HG02840 (cell line): ENCODE data around the gene GMPR.
"Not testable (repeated sequence)": the region's sequence is repeated elsewhere in the genome, so short reads cannot be mapped to it uniquely, and the experiment has no call there.

Source experiments
- ATAC-seq: cut with Tn5 transposase; IDR thresholded peaks from one replicate; pipeline ENCODE4 v1.9.1; 2021; ENCODE audit warnings: mild to moderate bottlenecking, moderate library complexity, moderate number of reproducible peaks; ENCODE audit not compliant: unreplicated experiment, low FRiP score

GMPR gene

DNA sequence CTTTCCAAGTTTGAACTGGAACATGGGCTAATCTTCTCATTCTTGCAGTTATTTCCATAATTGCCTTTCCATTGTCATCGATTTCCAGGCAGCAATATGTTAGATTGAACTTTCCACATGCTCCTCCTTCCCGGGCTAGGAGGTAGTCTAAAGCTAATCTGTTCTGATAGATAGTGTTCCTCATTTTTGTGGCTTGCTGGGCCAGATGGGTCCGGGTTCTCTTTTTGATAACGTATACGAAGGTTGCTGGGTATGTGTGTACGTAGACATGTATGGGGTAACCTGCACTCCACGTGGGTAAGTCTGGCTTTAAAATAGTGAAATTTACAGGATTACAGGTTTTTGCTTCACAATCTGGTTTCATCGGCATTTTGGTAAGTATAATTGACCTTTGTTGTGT, 14.0 kb upstream of the GMPR start:
- ATAC-seq = no peak

DNA sequence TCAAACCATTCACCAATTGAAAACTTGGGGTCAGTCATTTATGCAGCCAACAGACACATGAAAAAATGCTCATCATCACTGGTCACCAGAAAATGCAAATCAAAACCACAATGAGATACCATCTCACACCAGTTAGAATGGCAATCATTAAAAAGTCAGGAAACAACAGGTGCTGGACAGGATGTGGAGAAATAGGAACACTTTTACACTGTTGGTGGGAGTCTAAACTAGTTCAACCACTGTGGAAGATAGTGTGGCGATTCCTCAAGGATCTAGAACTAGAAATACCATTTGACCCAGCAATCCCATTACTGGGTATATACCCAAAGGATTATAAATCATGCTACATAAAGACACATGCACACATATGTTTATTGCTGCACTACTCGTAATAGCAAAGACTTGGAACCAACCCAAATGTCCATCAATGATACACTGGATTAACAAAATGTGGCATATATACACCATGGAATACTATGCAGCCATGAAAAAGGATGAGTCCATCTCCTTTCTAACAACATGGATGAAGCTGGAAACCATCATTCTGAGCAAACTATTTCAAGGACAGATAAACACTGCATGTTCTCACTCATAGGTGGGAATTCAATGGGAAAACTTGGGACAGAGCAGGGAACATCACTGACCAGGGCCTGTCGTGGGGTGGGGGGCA, 13.2 kb upstream of the GMPR start:
- not testable (repeated sequence) for ATAC-seq

DNA sequence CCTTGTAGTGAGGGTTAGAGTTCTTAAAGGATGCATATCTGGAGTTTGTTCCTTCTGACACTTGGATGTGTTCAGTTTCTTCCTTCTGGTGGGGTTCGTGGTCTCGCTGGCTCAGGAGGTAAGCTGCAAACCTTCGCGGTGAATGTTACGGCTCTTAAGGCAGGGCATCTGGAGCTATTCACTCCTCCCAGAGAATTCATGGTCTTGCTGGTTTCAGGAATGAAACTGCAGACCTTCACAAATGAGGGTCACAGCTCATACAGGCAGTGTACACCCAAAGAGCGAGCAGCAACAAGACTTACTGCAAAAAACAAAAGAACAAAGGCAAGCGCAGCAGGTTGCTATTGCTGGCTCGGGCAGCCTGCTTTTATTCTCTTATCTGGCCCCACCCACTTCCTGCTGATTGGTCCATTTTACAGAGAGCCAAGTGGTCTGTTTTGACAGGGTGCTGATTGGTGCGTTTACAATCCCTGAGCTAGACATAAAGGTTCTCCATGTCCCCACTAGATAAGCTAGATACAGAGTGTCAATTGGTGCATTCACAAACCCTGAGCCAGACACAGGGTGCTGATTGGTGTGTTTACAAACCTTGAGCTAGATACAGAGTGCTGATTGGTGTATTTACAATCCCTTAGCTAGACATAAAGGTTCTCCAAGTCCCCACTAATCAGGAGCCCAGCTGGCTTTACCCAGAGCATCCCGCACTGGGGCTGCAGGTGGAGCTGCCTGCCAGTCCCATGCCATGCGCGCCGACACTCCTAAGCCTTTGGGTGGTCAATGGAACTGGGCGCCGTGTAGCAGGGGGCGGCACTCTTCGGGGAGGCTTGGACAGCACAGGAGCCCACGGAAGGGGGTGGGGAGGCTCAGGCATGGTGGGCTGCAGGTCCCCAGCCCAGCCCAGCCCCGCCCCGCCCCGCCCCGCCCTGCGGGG, 12.0 kb upstream of the GMPR start:
- ATAC-seq = not testable (repeated sequence)

DNA sequence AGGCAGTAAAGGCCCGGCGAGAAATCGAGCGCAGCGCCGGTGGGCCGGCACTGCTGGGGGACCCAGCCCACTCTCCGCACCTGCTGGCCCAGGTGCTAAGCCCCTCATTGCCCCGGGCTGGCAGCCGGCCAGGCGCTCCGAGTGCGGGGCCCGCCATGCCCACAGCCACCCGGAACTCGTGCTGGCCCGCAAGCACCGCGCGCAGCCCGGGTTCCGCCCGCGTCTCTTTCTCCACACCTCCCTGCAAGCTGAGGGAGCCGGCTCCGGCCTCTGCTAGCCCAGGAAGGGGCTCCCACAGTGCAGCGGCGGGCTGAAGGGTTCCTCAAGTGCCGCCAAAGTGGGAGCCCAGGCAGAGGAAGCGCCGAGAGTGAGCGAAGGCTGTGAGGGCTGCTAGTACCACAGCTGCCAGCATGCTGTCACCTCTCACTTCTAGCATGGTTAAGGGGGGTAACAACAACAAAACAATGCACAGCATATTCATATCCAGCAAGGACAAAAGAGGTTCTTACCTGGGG, 11.3 kb upstream of the GMPR start:
- no peak for ATAC-seq

DNA sequence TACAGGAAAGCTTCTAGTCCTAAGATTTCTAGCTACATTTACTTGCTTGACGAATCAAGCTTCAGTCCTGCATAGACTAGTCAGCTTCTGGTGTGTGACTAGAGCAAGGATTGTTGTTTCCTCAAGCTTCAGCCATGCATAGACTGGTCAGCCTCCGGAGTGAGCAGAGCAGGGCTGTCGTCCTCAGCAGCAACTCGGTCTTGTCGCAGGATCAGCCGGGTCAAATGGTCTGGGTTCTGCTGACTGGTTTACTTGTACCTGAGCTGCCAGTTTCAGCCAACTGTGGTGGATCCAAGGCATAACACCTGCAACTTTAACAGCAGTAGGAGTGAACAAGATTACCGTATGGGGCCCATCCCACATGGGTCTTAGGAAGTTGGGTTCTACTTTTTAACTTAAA, 10.8 kb upstream of the GMPR start:
- ATAC-seq = no peak

DNA sequence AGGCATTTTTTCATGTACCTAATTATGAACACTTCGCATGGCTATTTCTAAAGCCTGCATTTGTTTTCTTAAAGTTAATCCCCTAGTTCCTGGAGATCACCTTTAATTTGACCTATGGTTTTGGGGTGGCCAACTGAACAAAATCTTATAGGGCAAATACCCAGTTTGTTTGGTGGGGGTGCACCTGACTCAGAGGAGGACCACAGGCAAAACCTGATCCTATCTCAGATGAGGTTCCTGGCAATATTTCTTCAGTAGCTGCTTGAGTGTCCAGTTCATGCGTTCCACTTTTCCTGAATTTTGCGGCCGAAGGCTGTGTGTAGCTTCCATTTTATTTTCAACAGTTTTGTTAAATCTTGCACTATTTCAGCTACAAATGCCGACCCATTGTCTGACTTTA, 10.3 kb upstream of the GMPR start:
- no peak for ATAC-seq

DNA sequence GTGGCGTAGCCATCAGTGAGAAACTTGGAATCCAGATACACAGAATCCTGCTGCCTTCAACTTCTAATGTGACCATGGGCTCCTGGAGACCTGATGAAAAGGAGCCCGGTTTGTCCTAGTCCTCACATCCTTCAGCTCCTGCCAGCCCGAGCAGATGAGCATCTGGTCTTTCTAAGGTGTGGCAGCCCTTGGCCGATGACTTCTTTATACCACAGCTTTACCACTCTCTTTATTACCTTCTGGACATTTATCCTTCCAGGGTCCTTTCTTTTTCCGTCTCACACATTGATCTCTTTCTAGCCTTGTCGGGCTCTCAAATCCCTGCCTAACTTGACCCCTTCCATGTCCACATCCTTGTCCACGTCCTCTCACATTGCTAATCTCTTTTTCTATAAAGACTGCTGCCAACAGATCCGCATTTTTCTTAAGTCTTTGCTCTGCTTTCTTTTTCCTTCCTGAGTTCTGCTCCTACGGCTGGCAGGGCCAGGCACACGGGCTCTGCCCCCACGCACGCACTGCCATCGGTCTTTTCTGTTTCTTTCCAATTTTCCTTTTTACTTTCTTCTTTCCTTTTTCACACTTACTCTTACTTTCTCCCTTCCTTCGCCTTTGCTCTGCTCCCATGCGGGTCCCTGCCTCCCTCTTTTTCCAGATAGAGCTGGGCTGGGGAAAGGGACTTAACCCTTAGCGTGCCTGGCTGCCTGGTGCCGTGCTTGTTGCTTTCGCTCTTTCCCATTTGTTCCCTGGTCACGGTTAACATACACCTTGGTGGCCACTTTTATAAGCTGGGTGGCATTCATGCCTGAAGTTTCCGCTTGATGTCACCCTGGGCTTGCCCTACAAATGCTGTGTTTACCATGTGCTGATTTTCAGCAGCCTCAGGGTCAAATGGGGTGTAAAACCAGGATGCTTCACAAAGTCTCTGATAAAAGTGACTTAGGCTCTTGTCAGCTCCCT, 9.4 kb upstream of the GMPR start:
- no peak for ATAC-seq

DNA sequence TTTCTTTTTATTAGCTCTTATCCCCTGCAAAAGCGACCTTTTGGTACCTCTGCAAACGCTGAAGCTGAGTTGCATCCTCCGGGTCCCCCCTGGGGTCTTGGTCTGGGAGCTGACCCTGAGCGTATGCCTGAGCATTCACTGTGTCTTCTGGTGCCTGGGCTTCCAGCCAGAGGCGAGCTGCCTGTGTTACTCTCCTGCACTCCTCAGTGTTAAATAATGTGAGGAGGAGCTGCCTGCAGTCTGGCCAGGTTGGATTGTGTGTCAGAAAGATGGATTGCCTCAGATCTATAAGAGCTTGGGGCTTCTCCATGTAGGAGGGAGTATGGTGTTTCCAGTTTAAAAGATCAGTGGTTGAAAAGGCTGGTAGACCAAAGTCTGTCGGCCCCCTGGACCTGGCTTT, 8.7 kb upstream of the GMPR start:
- ATAC-seq = no peak

DNA sequence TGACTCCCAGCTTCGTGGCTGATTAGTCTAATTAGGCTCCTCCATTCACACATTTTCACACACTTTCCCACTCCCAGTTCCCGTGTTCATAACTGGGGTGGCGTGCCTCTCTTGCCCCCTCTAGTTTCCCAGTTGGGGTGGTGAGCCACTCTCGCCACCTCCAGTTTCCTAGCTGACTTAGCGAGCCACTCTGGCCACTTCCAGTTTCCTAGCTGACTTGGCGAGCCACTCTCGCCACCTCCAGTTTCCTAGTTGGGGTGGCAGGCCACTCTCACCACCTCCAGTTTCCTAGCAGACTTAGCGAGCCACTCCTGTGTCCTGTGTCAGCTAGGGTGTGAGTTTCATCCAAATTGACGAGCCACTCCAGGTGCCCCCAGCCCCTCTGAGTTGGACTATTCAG, 7.4 kb upstream of the GMPR start:
- ATAC-seq = no peak

DNA sequence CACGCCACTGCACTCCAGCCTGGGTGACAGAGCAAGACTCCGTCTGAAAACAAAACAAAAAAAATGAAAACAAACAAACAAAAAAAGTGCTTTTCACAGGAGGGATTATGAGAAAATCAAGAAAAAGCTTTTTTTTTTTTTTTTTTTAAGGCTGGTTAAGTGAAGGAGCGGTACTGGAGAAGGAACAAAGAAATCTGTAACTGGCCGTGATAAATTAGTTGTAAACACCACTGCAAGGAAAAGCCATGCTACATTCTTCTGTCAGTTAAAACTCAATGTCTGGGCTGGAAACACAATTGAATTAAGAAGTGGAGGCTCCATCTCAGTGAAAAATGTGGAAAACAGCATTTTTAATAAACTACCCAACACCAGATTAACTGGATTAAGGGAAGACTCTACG, 6.3 kb upstream of the GMPR start:
- no peak for ATAC-seq

DNA sequence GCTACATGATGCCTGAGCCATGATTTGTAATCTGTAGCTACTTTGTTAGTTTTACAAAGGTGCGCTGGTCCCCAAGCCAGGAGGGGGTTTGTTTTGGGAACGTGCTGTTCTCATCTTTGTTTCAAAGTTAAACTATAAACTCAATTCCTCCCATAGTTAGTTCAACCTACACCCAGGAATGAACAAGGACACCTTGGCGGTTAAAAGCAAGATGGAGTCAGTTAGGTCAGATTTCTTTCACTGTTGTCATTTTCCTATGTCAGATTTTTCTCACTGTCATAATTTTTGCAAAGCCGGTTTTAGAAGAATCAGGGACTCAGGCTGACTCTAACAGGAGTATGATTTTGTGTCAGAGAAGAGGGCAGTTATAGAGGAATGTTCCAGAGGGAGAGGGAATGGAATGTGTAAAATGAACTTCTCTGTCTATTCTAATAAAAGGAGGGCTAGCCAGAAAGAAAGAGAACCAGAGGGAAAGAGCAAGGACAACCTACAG, 2.3 kb upstream of the GMPR start:
- no peak for ATAC-seq

DNA sequence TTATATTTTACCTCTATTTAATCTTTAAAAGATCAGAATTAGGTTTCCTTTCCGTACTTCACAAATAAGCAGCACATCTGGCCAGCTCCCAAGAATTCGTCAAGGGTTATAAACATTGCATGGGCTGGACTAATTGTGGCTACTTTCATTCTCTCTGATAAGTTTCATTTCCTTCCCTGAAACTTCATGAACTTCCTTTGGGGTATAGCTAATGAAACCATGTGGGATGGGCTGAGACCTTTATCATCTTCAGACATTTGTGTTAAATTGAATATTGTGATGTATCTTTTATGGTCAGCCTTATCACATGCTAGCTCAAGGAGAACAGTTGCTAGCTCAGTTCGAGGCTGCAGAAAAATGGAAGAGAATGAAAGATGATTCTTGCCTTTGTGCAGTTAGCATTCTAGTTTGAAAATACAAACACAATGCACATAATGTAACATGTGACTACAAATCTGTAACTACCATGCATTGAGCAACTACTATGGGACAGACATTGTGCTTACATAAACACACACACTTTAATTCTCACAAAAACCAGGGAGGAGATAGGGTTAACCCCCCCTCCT, 1.7 kb upstream of the GMPR start:
- no peak for ATAC-seq

DNA sequence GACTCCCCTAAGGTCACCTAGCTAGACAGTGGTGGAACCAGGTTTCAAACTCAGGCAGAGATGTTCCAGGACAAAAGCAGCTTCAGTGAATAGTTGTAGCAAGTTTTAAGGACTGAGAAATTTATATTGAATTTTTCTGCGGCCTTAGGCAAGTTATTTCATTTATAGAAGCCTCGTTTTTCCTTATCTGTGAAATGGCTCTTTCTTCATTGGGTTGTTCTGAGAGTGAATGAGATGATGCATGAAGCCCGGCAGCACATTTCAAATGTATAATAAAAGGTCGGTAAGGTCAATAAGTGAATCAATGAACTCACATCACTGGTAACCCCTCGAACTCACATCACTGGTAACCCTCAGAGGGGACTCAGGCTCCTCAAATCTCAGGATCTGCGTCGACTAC, 1.1 kb upstream of the GMPR start:
- ATAC-seq = no peak

DNA sequence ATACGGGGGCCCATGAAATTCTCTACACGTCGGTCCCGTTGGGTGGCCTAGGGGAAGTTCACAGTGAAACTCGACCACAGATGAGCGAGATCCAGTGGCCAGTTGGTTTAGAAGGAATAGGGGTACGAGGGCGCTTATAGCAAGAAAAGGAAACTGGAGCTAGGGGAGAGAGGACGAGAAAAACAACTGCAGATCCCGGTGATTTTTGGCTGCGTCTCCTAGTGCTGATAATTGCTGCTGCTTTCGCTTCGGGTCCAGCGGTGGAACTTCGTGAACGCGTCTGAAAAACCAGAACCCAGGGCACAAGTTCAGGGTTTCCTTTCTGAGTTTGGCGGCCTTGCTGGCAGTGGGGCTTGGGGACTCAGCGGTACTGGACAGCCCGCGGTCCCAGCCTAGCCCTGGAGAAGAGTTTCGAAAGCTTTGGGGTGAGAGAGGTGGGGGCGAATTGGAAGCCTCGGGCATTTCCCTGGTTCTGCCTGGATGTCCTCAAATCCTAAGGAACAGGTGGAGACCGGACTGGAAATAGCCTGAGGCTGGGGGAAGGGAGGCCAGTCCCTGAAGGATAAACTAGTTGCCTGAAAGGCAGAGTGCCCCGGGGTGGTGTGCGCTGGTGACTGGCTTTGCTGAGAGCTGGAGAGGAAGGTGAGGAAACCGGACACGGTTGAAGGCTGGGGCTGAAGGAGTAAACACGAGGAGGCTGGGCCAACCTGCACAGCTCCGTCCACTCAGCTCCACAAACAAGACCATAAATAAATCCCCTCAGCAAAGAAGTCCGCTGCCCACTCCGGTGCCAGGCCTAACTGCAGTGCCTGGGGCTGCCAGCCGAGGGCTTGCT, 793 bp downstream of the GMPR start:
- ATAC-seq = peak; percentile 24

DNA sequence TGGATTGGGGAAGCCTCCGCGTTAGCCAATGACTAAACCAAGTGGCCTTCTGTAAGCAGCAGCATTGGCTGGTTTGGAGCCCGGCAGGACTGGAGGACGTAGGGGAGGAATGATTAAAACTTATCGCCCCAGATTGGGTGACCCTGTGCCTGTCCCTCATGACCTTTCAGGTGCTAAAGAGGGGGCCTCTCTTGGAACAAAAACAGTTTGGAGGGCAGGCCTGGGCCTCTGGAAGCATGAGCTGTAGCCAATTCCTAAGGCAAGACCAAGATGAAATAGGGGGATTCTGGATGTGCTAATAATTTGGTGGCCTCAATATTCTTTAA, 1.4 kb downstream of the GMPR start:
- no peak for ATAC-seq

DNA sequence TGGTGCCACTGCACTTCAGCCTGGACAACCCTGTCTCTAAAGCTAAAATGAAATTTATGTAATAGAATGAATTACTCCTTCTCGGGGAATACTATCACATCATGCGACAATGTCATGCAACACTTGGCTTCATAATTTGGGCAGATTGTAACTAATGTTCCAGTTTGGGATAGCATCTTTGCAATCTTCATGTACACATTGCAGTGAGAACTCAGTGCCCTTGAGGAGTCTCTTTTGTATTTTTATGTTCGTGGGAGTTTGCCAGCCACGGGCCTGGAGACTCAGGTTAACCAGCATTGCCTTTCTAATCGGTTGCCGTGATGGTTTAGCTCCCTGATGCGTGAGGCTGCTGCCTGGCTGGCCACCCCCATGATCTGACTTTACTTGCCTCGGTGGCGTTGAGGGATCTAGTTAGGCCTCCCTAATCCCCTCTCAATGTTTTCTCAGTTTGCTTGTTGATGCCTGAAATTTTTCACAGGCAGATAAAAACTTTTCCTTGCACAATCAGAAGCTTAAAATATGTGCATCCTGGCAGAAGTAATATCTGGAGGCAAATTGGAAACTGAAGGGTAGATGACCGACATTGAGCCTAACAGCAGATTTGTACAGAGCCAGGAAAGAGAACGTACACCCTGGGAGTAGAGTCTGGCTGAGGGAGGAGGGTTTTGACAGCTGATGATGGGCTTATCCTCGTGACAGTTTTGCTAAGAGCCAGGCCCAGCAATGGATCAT, 2.4 kb downstream of the GMPR start:
- no peak for ATAC-seq

DNA sequence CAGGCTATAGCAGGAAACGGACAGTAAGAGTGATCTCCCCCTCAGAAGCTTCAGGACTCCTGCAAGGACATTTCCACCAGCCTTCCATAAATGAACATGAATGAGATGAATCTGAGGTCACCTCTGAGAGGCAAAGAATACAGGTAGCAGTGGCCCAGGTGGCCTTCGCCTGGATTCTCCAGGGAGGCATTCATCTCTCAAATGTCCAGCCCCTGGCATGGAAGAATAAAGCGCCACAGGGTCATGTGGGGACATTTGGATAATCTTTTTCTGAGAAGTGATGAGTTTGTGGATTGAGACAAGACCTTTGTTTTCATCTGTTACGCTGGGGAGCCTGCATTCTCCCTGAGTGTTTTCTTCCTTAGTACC, 2.9 kb downstream of the GMPR start:
- no peak for ATAC-seq

DNA sequence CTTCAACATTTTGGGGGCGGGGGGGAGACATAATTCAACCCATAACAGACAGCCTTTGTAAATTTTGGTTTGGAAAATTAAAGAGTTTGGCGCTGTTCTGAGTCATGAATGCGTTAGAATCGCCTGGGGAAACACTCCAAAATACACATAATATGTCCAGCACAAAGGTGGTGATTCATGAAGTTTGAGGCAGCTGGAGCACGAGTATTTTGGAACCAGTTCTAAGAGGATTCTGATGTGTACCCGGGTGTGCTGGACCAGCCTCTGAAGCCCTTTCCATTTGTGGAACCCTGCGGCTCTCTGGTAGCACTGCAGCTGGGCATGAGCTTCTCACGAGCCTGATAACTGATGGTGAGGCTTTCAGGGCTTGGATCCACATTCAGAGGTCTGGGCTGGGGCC, 4.7 kb downstream of the GMPR start:
- ATAC-seq = no peak

DNA sequence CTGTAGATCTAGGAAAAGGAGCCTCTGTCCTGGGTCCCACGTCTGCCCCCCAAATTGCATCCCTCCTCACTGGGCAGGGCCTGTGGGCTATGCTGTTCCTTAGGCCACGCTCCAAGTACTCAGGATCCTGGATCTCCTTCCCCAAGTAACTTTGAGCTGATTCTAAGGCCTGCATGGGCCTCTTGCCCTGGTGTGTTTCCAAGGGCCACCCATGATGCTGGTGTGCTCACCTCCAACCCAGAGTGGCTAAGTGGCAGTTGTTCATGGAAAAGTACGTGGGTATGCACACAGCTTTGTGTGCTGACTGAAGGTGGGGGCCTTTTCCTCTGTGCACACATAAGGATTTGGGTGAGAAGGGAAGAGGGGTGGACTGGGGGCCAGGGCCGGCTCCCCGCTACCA, 5.3 kb downstream of the GMPR start:
- no peak for ATAC-seq
